ENCODE measurements around the gene NUDT6.

DNA sequence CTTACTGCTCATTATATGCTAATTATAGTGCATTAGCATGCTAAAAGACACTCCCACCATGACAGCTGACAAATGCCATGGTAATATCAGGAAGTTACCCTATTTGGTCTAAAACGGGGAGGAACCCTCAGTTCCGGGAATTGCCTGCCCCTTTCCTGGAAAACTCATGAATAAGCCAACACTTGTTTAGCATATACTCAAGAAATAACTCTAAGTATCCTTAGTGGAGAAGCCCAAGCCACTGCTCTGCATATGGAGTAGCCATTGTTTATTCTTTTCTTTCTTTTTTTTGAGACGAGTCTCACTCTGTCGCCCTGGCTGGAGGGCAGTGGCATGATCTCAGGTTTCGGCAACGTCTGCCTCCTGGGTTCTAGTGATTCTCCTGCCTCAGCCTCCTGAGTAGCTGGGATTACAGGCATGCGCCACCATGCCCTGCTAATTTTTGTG, 15.5 kb downstream of the NUDT6 start:
- no peak for TF ChIP-seq POLR2A (IDR thresholded peaks at IDR 0.05)
- TF ChIP-seq, protein P1, sequence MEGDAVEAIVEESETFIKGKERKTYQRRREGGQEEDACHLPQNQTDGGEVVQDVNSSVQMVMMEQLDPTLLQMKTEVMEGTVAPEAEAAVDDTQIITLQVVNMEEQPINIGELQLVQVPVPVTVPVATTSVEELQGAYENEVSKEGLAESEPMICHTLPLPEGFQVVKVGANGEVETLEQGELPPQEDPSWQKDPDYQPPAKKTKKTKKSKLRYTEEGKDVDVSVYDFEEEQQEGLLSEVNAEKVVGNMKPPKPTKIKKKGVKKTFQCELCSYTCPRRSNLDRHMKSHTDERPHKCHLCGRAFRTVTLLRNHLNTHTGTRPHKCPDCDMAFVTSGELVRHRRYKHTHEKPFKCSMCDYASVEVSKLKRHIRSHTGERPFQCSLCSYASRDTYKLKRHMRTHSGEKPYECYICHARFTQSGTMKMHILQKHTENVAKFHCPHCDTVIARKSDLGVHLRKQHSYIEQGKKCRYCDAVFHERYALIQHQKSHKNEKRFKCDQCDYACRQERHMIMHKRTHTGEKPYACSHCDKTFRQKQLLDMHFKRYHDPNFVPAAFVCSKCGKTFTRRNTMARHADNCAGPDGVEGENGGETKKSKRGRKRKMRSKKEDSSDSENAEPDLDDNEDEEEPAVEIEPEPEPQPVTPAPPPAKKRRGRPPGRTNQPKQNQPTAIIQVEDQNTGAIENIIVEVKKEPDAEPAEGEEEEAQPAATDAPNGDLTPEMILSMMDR (IDR thresholded peaks at IDR 0.05): no peak

Measured in lower leg skin (tissue), 3 donors.